HepG2 (cell line): ENCODE measurements around the gene ZBTB18. TPM values are rescaled to one million over a fixed set of nuclear protein-coding genes. Genes with fewer than 3 reads are reported as not detected.

Experiments used
- ATAD3A ChIP-seq: sonication (generic); formaldehyde crosslinking; IDR thresholded peaks from 2 replicates; pipeline ENCODE4 v1.4.0; 2020; ENCODE audit warnings: missing genetic modification reagents
- ERF ChIP-seq: IDR thresholded peaks from 2 replicates; pipeline ENCODE4 v1.6.1; 2018; ENCODE audit warnings: missing biosample characterization, missing genetic modification reagents
- GATAD2A ChIP-seq: IDR thresholded peaks from 2 replicates; pipeline ENCODE4 v1.6.1; 2016
- HNF4A ChIP-seq: sonication (generic); formaldehyde crosslinking; IDR thresholded peaks from 2 replicates; pipeline ENCODE4 v1.4.0; 2020; ENCODE audit warnings: missing genetic modification reagents
- ISX ChIP-seq: sonication (generic); formaldehyde crosslinking; conservative IDR thresholded peaks from 2 replicates; pipeline ENCODE4 v1.5.0; 2020; ENCODE audit warnings: missing genetic modification reagents
- KDM5A ChIP-seq: fragments of 200-600 bp; sonication (generic); IDR thresholded peaks from 2 replicates; pipeline ENCODE4 v1.7.0; 2018; ENCODE audit warnings: antibody characterized with exemption, mild to moderate bottlenecking, low read length, borderline replicate concordance
- MAFF ChIP-seq: IDR thresholded peaks from 2 replicates; pipeline ENCODE4 v1.6.1; 2011; ENCODE audit warnings: low read depth, low read length, improper control_type of control experiment
- MYNN ChIP-seq: sonication (generic); formaldehyde crosslinking; IDR thresholded peaks from 2 replicates; pipeline ENCODE4 v1.4.0; 2020; ENCODE audit warnings: mild to moderate bottlenecking, low read depth, missing genetic modification reagents
- RCOR2 ChIP-seq: IDR thresholded peaks from 2 replicates; pipeline ENCODE4 v1.6.1; 2016; ENCODE audit warnings: missing biosample characterization, missing genetic modification reagents
- SAP130 ChIP-seq: IDR thresholded peaks from 2 replicates; pipeline ENCODE4 v1.6.1; 2016; ENCODE audit warnings: low read depth
- SMC3 ChIP-seq: IDR thresholded peaks from 2 replicates; pipeline ENCODE4 v1.6.1; 2011; ENCODE audit warnings: low read length, improper control_type of control experiment
- TOE1 ChIP-seq: sonication (generic); formaldehyde crosslinking; IDR thresholded peaks from 2 replicates; pipeline ENCODE4 v1.4.0; 2020; ENCODE audit warnings: mild to moderate bottlenecking, missing genetic modification reagents
- ZMYM4 ChIP-seq: sonication (generic); formaldehyde crosslinking; IDR thresholded peaks from 2 replicates; pipeline ENCODE4 v1.8.1; 2023; ENCODE audit warnings: mild to moderate bottlenecking, missing genetic modification reagents
- ZNF30 ChIP-seq: sonication (generic); formaldehyde crosslinking; IDR thresholded peaks from 2 replicates; pipeline ENCODE4 v1.5.0; 2020; ENCODE audit warnings: mild to moderate bottlenecking, missing genetic modification reagents
- ZNF562 ChIP-seq: sonication (generic); formaldehyde crosslinking; IDR thresholded peaks from 2 replicates; pipeline ENCODE4 v1.8.0; 2022; ENCODE audit warnings: missing genetic modification reagents, borderline replicate concordance
- polyA plus RNA-seq, 8 experiments: library from polyadenylated mRNA; depleted of rRNA in 3 of 8; stranded (reverse) in 7 of 8; unstranded in 1 of 8; fragments of >200 nt; fragmentation: Illumina TruSeq in 4 of 8; extraction: Trizol in 4 of 8; gene quantifications; 2 replicates each; pipeline versions ENCODE4 v1.2.1 to v1.2.3, GENCODE V29; 2011 to 2016; ENCODE audit warnings: low read depth in 4 of 8, missing spikeins in 1 of 8, mixed read lengths in 1 of 8; ENCODE audit not compliant: insufficient read depth in 1 of 8
- total RNA-seq, 5 experiments: library from RNA; depleted of rRNA; stranded (reverse); fragments of >200 nt; fragmentation: Illumina TruSeq; extraction: Trizol; gene quantifications; 2 replicates each; pipeline ENCODE4 v1.2.3, GENCODE V29; 2016; ENCODE audit warnings: low read depth in 1 of 5
- TF ChIP-seq, protein P1 (sequence below): sonication (generic); formaldehyde crosslinking; conservative IDR thresholded peaks from 2 replicates; pipeline ENCODE4 v1.4.0; 2020; ENCODE audit warnings: mild to moderate bottlenecking, missing genetic modification reagents, moderate library complexity
- TF ChIP-seq, protein P2 (sequence below): sonication (generic); formaldehyde crosslinking; IDR thresholded peaks from 2 replicates; pipeline ENCODE4 v1.4.0; 2020; ENCODE audit warnings: missing genetic modification reagents
- TF ChIP-seq, protein P3 (sequence below): sonication (generic); formaldehyde crosslinking; conservative IDR thresholded peaks from 2 replicates; pipeline ENCODE4 v1.4.0; 2020; ENCODE audit warnings: missing genetic modification reagents
- TF ChIP-seq, protein P4 (sequence below): sonication (generic); formaldehyde crosslinking; IDR thresholded peaks from 2 replicates; pipeline ENCODE4 v1.5.0; 2020; ENCODE audit warnings: missing genetic modification reagents

The ZBTB18 gene
- total and polyA plus RNA-seq, 2 of the 13 experiments (the other 11 are each of a cell fraction or from before 2014, with no cell fraction given), result 3.1 to 4.3 TPM

DNA sequence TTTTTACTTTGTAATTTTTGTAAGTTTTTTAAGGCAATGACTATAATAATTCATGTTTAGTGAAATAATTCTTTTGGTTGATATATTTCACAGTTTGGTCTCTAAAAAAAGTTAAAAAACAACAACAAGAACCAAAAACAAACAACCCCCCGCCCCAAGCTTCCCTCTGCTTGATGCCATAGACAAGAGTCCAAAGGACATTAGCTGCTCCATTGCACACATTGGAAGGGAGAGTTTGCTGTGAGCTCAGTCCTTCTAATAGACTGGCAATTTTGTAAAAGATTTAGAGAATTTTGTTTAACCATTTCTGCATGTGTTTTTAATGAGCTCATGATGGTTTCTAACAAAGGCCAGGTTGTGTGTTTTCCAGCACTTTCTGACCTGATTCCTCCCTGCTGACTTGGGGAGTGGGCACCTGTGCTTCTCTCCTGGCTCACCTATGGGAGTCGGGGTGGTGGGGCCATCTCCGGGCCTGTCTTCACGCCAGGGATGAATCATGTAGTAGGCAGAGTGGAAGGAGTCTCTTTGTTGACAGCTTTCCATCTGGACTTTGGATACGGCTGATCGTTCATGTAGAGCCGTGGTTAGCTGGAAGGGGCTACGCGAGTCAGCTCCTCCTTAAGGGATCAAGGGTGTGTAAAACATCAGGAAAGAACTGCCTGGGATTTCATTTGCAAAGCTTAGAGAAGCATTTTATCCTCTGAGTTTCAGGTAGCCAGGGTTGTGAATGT lies 14.1 kb downstream of the ZBTB18 start (continued):
- TF ChIP-seq, protein P1, sequence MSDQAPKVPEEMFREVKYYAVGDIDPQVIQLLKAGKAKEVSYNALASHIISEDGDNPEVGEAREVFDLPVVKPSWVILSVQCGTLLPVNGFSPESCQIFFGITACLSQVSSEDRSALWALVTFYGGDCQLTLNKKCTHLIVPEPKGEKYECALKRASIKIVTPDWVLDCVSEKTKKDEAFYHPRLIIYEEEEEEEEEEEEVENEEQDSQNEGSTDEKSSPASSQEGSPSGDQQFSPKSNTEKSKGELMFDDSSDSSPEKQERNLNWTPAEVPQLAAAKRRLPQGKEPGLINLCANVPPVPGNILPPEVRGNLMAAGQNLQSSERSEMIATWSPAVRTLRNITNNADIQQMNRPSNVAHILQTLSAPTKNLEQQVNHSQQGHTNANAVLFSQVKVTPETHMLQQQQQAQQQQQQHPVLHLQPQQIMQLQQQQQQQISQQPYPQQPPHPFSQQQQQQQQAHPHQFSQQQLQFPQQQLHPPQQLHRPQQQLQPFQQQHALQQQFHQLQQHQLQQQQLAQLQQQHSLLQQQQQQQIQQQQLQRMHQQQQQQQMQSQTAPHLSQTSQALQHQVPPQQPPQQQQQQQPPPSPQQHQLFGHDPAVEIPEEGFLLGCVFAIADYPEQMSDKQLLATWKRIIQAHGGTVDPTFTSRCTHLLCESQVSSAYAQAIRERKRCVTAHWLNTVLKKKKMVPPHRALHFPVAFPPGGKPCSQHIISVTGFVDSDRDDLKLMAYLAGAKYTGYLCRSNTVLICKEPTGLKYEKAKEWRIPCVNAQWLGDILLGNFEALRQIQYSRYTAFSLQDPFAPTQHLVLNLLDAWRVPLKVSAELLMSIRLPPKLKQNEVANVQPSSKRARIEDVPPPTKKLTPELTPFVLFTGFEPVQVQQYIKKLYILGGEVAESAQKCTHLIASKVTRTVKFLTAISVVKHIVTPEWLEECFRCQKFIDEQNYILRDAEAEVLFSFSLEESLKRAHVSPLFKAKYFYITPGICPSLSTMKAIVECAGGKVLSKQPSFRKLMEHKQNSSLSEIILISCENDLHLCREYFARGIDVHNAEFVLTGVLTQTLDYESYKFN, result 0 out of 2 replicates have a peak, but pooled peaks have one; percentile 23
- TF ChIP-seq TOE1 (CRISPR knock-in tag) (no peak), ISX (CRISPR knock-in tag) (no peak), ATAD3A (no peak), ZMYM4 (CRISPR knock-in tag) (no peak), SAP130 (0 out of 2 replicates have a peak, but pooled peaks have one; percentile 26), GATAD2A (CRISPR knock-in tag) (peak; percentile 42; the same call in 1 of the 2 replicates), ZNF30 (CRISPR knock-in tag) (no peak), SMC3 (no peak), RCOR2 (CRISPR knock-in tag) (no peak), ERF (CRISPR knock-in tag) (0 out of 2 replicates have a peak, but pooled peaks have one; percentile 24), ZNF562 (CRISPR knock-in tag) (no peak), MYNN (CRISPR knock-in tag) (no peak), KDM5A (no peak), MAFF (no peak), HNF4A (CRISPR knock-in tag) (peak; percentile 51; the same call in 1 of the 2 replicates)
- TF ChIP-seq, protein P2, sequence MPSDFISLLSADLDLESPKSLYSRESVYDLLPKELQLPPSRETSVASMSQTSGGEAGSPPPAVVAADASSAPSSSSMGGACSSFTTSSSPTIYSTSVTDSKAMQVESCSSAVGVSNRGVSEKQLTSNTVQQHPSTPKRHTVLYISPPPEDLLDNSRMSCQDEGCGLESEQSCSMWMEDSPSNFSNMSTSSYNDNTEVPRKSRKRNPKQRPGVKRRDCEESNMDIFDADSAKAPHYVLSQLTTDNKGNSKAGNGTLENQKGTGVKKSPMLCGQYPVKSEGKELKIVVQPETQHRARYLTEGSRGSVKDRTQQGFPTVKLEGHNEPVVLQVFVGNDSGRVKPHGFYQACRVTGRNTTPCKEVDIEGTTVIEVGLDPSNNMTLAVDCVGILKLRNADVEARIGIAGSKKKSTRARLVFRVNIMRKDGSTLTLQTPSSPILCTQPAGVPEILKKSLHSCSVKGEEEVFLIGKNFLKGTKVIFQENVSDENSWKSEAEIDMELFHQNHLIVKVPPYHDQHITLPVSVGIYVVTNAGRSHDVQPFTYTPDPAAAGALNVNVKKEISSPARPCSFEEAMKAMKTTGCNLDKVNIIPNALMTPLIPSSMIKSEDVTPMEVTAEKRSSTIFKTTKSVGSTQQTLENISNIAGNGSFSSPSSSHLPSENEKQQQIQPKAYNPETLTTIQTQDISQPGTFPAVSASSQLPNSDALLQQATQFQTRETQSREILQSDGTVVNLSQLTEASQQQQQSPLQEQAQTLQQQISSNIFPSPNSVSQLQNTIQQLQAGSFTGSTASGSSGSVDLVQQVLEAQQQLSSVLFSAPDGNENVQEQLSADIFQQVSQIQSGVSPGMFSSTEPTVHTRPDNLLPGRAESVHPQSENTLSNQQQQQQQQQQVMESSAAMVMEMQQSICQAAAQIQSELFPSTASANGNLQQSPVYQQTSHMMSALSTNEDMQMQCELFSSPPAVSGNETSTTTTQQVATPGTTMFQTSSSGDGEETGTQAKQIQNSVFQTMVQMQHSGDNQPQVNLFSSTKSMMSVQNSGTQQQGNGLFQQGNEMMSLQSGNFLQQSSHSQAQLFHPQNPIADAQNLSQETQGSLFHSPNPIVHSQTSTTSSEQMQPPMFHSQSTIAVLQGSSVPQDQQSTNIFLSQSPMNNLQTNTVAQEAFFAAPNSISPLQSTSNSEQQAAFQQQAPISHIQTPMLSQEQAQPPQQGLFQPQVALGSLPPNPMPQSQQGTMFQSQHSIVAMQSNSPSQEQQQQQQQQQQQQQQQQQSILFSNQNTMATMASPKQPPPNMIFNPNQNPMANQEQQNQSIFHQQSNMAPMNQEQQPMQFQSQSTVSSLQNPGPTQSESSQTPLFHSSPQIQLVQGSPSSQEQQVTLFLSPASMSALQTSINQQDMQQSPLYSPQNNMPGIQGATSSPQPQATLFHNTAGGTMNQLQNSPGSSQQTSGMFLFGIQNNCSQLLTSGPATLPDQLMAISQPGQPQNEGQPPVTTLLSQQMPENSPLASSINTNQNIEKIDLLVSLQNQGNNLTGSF (CRISPR knock-in tag), result no peak
- TF ChIP-seq, protein P3, sequence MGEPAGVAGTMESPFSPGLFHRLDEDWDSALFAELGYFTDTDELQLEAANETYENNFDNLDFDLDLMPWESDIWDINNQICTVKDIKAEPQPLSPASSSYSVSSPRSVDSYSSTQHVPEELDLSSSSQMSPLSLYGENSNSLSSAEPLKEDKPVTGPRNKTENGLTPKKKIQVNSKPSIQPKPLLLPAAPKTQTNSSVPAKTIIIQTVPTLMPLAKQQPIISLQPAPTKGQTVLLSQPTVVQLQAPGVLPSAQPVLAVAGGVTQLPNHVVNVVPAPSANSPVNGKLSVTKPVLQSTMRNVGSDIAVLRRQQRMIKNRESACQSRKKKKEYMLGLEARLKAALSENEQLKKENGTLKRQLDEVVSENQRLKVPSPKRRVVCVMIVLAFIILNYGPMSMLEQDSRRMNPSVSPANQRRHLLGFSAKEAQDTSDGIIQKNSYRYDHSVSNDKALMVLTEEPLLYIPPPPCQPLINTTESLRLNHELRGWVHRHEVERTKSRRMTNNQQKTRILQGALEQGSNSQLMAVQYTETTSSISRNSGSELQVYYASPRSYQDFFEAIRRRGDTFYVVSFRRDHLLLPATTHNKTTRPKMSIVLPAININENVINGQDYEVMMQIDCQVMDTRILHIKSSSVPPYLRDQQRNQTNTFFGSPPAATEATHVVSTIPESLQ (CRISPR knock-in tag), result no peak
- TF ChIP-seq, protein P4, sequence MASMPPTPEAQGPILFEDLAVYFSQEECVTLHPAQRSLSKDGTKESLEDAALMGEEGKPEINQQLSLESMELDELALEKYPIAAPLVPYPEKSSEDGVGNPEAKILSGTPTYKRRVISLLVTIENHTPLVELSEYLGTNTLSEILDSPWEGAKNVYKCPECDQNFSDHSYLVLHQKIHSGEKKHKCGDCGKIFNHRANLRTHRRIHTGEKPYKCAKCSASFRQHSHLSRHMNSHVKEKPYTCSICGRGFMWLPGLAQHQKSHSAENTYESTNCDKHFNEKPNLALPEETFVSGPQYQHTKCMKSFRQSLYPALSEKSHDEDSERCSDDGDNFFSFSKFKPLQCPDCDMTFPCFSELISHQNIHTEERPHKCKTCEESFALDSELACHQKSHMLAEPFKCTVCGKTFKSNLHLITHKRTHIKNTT (CRISPR knock-in tag), result no peak
